Measurements from ENCODE around the gene ENTREP3.

ENTREP3 gene

DNA sequence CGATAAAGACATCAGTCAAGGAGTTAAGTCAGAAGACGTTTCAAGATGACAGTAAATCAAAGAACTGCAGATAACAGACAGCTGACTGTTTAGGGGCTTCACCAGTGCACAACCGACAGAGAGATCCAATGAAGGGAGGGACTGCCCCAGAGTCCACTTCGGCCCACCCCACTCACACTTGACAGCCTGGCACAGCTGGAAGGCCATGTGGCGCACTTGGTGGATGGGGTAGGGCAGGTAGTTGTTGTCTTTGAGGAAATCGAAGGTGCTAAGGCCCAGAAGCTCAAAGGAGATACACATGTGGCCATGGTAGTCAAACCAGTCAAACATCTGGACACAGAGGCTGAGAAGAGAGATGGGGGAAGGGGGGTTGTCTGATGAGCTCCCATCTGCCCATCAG, 11.3 kb upstream of the ENTREP3 start:
- H3K27ac Mint-ChIP-seq = peak overlapping the region; percentile 36
- no peak for ATAC-seq
- no peaks in the 10 kb centered on the region for H3K9me3 Mint-ChIP-seq
- H3K4me3 Mint-ChIP-seq = no peak overlapping the region
- no peak for DNase-seq (ENCODE audit: low spot score in 2 of 2)
- H3K4me1 Mint-ChIP-seq = peaks cover 31% of the 10 kb centered on the region
- H3K36me3 Mint-ChIP-seq = peaks cover 100% of the 10 kb centered on the region

DNA sequence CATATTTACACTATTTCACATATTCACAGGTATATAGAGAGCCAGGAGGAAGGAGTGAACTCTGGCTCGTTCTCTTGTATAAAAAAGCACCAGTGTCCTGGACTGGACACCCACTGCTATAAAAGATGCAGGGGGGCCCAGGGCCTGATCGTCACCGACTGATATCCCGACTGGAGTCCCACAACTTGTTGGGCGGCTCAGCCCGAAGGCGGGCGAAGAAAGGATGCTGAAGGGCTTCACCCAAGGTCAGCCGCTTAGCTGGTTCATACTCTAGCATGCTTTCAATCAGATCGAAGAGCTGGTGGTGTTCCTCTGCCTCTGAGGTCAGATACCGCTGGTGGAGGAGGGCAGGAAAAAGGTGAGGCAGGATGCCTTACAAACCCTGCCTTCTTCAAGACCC, 7.8 kb upstream of the ENTREP3 start:
- H3K36me3 Mint-ChIP-seq = peaks cover 100% of the 10 kb centered on the region
- peaks cover 38% of the 10 kb centered on the region for H3K4me1 Mint-ChIP-seq
- H3K27ac Mint-ChIP-seq = peak overlapping the region; percentile 97
- ATAC-seq (no peak), DNase-seq (ENCODE audit: low spot score in 2 of 2) (no peak)
- H3K4me3 Mint-ChIP-seq = peak overlapping the region; percentile 99
- no peaks in the 10 kb centered on the region for H3K9me3 Mint-ChIP-seq

DNA sequence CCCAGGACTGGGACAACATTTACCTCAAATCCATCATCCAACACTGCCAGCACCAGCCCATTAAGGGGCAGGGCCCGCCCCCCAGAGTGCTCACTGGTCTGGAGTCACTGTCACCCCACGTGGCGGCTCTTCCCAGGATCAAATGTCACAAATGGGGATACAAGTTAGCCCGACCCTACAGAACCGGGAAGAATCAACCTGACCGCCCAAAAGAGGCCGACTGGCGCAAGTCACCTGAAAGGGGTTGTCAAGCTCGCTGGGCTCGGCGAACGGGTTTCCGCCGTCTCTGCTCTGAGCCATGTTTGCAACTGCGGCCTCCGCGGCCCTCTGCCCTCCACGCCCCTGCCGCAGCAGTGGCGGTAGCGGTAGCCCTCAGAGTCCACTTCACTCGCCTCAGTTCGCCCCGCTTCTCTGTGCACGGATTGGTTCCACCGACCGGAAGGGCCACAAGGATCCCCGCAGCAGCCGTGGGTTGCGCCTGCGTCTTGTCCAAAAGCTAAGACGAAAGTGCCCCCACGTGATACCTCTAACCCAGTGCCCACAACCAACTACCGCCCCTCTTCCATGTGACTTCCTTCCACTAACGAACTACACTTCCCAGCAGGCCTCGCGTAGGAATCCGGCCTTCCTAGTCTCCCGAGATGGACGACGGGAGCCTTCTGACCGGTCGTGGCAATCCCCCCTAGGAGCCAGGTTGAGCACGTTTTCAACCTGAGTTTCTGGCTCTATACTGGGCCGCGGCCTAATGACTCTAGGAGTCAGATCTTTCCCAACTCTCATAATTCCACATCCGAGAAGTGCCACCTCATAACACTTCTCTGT, 6.8 kb upstream of the ENTREP3 start, which contains the start of gene SCAMP3:
TSS of gene SCAMP3 (minus strand) at position 509 of the 822 bp plus-strand sequence. CDS start at position 300, 209 bp downstream.
- peaks cover 100% of the 10 kb centered on the region for H3K36me3 Mint-ChIP-seq

DNA sequence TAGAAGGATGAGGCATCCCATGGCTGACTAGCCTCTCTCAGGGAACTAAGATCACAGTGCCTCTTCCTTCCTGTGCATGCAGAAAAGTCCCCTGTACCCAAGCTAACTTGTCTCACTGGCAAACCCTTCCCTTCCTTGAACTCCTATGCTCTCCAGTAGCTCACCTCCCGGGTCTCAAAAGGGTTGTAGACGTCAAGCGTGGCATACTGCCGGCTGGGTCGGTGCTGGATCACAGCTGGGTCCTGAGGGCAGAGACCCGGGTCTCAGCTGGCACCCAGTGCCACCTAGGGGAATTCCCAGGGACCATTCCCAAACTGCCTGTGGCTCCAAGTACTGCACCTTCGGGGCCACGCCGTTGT, 6.2 kb upstream of the ENTREP3 start:
- Mint-ChIP-seq H3K4me1 (peaks cover 49% of the 10 kb centered on the region), H3K27ac (peak overlapping the region; percentile 97), H3K4me3 (peak overlapping the region; percentile 99), H3K9me3 (no peaks in the 10 kb centered on the region), H3K36me3 (peaks cover 99% of the 10 kb centered on the region)
- DNase-seq (ENCODE audit: low spot score in 2 of 2) (no peak), ATAC-seq (peak; percentile 33)

More for the DNA sequence above, 6.8 kb upstream of the ENTREP3 start, which contains the start of gene SCAMP3:
- no peaks in the 10 kb centered on the region for H3K9me3 Mint-ChIP-seq
- ATAC-seq (peak; percentile 96), DNase-seq (ENCODE audit: low spot score in 2 of 2) (peak; percentile 65 to 94)
- H3K4me3 Mint-ChIP-seq = peak within 1 kb of the TSS; percentile 99
- H3K27ac Mint-ChIP-seq = peak within 1 kb of the TSS; percentile 97
- peaks cover 43% of the 10 kb centered on the region for H3K4me1 Mint-ChIP-seq

DNA sequence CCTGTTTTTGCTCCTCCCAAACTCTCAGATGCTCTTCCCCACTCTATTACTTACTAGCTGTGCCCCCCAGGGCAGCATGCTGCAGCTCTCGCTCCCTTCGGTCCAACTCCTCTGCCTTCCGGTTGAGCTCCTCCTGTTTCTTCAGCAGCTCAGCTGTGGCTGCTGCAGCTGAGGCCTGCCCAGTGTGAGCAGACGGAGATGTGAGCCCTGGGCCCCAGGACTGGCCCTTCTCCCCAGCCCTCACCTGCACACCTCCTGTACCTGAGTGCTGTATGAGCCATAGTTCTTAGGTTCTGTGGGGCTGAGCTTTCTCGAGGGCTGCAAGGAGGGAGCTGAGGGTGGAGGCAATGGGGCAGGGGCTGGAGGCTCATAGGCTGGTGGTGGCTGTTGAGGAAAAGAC, 5.0 kb upstream of the ENTREP3 start:
- H3K4me3 Mint-ChIP-seq = peak overlapping the region; percentile 99
- H3K4me1 Mint-ChIP-seq = peaks cover 61% of the 10 kb centered on the region
- H3K36me3 Mint-ChIP-seq = peaks cover 96% of the 10 kb centered on the region
- ATAC-seq (no peak), DNase-seq (ENCODE audit: low spot score in 2 of 2) (no peak)
- no peaks in the 10 kb centered on the region for H3K9me3 Mint-ChIP-seq
- peak overlapping the region; percentile 97 for H3K27ac Mint-ChIP-seq

DNA sequence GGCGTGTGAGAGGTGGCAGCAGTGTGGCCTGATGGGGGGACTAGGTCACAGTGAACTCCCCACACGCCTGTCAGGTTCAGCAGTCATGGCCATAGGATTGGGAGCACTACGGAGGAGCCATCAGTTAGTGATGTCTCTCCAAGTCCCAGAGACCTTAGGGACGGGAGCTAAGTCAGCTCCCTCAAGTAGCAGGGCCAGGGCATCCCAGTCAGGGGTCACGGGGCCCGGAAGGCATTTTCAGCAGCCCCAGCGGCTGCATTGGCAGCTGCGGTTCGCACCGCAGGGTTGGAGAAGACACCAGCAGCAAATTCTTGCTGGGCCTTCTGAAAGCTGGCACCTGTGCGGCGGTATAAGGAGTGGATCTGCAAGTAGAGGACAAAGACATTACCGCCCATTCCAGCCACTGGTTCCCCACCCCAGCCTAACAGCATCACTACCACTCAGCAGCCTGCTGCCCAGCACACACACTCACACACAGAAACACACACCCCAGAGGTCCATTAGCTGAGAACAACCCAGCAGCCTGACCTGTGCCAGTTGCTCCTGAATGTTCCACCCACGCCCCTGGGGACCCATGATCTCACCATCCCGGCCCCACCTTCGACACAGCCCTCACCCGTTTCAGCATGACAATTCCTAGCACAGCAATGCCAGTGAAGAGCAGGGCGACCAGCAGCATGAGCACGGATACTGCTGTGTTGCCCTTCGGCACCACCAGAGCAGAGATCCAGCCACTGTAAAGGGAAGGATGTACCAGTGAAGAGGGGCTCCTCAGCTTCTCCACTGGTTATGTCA, 972 bp upstream of the ENTREP3 start:
- peaks cover 55% of the 10 kb centered on the region for H3K36me3 Mint-ChIP-seq

DNA sequence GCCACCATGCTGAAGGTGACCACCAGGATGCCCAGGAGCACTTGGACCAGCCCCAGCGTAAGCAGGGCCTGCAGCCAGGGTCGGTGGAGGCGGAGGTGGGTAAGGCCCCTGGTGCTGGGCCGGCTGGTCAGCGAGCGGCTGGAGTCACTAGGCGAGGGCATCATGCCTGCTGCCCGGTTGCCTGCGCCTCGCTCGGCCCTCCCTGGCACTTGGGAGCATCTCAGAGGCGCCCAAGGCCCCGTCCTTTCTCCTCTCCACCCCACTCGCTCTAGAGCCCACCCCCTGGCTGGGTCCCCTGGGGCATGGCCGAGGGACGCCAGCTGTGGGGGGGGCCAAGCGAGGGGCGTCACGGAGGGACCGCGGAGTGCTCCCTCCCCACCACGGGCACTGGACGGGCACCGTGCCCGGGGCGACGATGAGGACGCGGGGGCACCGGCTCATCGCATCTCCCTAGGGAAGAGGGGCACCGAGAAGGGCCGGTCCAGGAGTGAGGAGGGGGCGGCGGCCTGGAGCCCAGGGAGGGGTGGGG, 505 bp downstream of the ENTREP3 start:
- Mint-ChIP-seq H3K4me3 (peak overlapping the region; percentile 78), H3K4me1 (peaks cover 56% of the 10 kb centered on the region), H3K36me3 (peaks cover 44% of the 10 kb centered on the region), H3K27ac (peak overlapping the region; percentile 73), H3K9me3 (no peaks in the 10 kb centered on the region)
- no peak for DNase-seq (ENCODE audit: low spot score in 2 of 2)
- no peak for ATAC-seq

More for the DNA sequence above, 972 bp upstream of the ENTREP3 start:
- peaks cover 57% of the 10 kb centered on the region for H3K4me1 Mint-ChIP-seq
- H3K9me3 Mint-ChIP-seq = no peaks in the 10 kb centered on the region
- H3K27ac Mint-ChIP-seq = peak overlapping the region; percentile 73
- DNase-seq (ENCODE audit: low spot score in 2 of 2) (no peak), ATAC-seq (no peak)
- H3K4me3 Mint-ChIP-seq = peak overlapping the region; percentile 78

DNA sequence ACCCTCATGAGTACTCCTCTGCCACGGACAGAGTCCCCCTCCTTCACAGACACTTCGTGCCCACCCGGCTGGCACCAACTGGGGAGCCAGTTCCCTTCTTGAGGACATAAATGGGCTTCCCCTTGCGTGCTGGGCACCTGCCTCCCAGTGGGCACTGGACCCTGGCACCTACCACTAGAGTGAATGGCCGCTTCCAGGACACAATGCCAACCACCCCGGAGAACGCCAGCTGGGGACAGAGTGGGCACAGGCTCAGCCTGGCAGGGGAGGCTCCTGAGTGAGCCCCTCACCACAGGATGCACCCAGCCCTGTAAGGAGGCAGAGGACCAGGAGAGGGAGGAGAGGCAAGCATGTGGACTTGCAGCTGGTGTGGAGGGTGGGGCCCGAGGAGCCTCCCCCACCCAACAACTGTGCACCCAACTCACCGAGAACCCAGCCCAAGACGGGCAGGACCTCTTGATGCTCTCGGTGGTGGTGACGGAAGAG, 1.0 kb downstream of the ENTREP3 start:
- peak overlapping the region; percentile 78 for H3K4me3 Mint-ChIP-seq
- peaks cover 56% of the 10 kb centered on the region for H3K4me1 Mint-ChIP-seq
- H3K9me3 Mint-ChIP-seq = no peaks in the 10 kb centered on the region
- H3K27ac Mint-ChIP-seq = peak overlapping the region; percentile 73
- ATAC-seq = no peak
- H3K36me3 Mint-ChIP-seq = peaks cover 39% of the 10 kb centered on the region
- no peak for DNase-seq (ENCODE audit: low spot score in 2 of 2)

DNA sequence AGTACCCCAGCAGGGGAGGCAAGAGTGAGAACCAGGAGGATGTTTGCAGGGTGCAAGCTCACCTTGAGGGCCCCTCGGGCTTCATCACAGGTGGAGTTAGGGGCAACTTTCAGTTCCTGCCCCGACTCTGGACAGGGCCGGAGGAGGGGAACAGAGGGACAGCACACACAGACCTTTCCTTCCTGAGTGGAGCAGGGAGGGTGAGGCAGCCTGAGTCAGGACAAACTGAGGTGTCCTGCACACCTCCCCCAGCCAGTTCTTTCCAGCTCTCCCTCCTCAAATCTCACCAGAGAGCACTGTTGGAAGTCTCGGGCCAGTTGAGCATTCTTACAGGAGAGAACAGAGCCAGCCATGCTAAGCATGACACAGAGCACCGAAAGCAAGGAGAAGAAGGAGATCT, 1.5 kb downstream of the ENTREP3 start:
- H3K4me1 Mint-ChIP-seq = peaks cover 56% of the 10 kb centered on the region
- peak overlapping the region; percentile 78 for H3K4me3 Mint-ChIP-seq
- no peak for ATAC-seq
- H3K27ac Mint-ChIP-seq = peak overlapping the region; percentile 73
- DNase-seq (ENCODE audit: low spot score in 2 of 2) = no peak
- peaks cover 35% of the 10 kb centered on the region for H3K36me3 Mint-ChIP-seq
- H3K9me3 Mint-ChIP-seq = no peaks in the 10 kb centered on the region

DNA sequence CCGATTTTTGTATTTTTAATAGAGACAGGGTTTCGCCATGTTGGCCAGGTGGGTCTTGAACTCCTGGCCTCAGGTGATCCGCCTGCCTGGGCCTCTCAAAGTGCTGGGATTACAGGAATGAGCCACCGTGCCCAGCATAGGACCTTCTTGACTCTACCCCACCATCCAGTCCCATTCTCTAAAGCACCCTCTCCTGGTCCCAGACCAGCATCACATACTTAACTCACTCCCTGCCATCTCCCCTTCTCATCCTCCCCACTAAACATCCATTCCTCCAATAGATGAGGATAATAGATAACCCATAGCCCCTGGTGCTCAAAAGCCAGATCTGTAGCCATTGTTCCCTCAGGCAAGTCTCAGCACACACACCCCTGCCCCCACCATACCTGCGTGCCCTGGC, 2.1 kb downstream of the ENTREP3 start:
- peak overlapping the region; percentile 73 for H3K27ac Mint-ChIP-seq
- H3K4me3 Mint-ChIP-seq = peak overlapping the region; percentile 78
- no peaks in the 10 kb centered on the region for H3K9me3 Mint-ChIP-seq
- DNase-seq (ENCODE audit: low spot score in 2 of 2) (no peak), ATAC-seq (no peak)
- H3K4me1 Mint-ChIP-seq = peaks cover 56% of the 10 kb centered on the region
- peaks cover 29% of the 10 kb centered on the region for H3K36me3 Mint-ChIP-seq

DNA sequence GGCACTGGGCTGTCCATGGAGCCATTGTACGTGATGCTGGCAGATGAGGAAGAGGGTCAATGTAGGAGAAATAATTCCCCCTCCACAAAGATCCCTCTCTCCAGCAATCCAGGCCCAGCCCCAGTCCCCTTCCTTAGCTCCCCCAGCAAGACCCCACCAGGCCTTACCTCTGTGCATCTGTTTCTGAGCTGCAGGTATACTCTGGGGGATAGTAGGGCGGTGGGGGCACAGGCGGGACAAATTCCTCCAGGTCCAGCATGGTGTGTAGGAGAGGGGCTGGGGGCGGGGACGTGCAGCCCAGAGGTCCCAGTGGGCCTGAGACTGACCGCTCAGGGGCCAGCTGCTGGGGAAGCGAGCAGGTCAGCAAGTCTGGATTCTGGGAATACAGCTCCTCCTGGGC, 3.7 kb downstream of the ENTREP3 start:
- H3K4me1 Mint-ChIP-seq = peaks cover 45% of the 10 kb centered on the region
- peaks cover 16% of the 10 kb centered on the region for H3K36me3 Mint-ChIP-seq
- ATAC-seq = no peak
- no peak overlapping the region for H3K4me3 Mint-ChIP-seq
- H3K9me3 Mint-ChIP-seq = no peaks in the 10 kb centered on the region
- no peak overlapping the region for H3K27ac Mint-ChIP-seq
- no peak for DNase-seq (ENCODE audit: low spot score in 2 of 2)

DNA sequence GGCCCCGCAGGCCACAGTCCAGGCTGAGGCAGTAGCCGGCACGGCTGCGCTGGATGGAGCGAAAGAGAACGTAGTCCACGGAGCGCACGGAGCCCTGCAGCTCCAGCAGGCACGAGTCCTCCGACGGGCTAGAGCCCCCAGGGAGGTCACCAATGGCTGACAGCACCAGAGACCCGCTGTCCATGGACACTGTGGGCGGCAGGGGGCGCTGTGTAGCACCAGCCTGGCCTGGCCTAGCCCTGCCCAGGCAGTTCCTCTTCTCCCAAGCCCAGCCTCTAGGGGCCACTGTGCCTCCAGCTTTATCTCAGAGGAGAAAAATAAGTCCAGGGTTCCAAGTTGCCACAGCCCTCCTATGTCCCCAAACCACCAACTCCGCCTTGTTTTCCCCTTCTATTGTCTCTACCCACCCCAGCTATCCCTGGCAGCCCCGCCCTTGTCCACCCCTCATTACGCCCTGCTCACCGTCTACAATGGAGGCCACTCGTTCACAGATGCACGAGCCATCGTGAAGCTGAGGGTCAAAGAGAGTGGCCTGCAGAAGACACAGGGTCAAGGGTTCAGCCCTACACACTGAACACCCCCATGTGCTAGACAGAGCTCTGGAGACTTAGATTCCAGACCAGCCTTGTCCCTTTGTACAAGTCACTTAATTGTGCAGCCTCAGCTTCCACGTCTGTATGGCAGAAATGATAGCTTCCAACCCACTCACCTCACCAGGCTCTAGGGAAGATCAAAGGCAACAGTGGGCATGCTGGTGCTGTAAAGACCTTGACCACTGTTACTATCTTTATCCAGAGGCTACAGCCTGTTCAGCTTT, 4.4 kb downstream of the ENTREP3 start:
- DNase-seq (ENCODE audit: low spot score in 2 of 2) (peak; percentile 98 to 99), ATAC-seq (peak; percentile 95)
- H3K27ac Mint-ChIP-seq = peak overlapping the region; percentile 85
- no peaks in the 10 kb centered on the region for H3K9me3 Mint-ChIP-seq
- peak overlapping the region; percentile 67 for H3K4me3 Mint-ChIP-seq
- peaks cover 16% of the 10 kb centered on the region for H3K36me3 Mint-ChIP-seq
- H3K4me1 Mint-ChIP-seq = peaks cover 43% of the 10 kb centered on the region

DNA sequence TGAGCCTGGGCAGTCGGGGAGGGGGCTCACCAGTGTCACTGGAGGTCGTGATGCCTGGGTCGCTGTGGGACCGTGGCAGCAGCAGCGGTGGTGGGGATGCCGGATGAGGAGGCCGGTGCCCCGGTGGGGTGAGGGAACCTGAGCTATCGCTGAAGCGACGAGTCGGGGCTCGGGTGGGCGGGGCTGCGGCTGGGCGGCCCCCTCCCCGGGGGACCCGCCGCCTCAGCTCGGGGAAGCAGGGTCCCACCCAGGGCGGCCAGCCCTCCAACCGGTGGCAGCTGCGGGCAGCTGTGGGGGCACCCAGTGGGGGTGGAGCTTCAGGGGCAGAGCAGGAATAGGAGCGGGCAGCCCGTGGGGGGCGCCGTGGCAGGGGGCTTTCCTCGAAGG, 5.0 kb downstream of the ENTREP3 start:
- H3K36me3 Mint-ChIP-seq = peaks cover 20% of the 10 kb centered on the region
- peaks cover 43% of the 10 kb centered on the region for H3K4me1 Mint-ChIP-seq
- peak; percentile 7 for ATAC-seq

DNA sequence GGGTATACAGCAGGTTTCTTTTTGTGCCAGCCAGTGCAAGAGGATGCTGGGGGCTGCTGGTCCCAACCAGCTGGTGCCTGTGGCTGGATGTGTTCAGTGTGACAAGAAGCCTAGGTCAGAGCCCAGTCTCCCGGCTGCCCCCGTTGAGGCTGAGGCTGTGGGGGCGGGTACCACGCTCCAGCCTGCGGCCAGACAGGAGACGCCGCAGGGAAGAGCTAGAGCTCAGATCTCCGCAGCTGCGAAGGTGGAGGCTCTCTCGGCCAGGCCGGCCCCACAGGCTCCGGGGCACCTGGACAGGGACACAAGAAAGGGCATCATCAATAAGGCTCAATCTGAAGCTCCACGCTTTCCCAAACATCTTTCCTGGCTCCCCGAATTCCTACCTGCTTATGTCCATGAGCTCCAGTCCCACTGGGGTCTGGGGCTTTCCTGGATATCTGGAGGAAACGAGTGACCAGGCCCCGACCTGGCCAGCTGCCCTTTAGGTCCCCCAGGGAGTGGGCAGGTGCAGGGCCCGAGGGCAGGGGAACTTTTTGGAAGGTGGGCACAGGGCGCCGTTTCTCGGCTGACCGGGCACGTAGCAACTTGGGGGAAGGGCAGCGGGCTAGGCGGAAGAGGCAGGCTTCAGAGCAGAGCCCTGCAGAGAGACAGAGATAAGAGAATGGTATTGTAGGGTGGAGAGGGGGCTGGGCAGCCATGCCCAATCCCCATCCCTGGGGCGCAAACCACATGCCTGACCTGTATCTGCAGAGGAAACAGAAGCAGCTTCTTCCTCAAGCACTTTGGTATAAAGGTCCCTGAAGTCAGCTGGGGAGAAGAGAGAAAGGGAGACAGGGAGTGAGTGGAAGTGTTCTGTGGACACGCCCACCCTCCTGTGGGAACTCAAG, 7.4 kb downstream of the ENTREP3 start:
- Mint-ChIP-seq H3K27ac (no peak overlapping the region), H3K4me3 (no peak overlapping the region), H3K9me3 (no peaks in the 10 kb centered on the region), H3K4me1 (peaks cover 42% of the 10 kb centered on the region), H3K36me3 (peaks cover 30% of the 10 kb centered on the region)
- DNase-seq (ENCODE audit: low spot score in 2 of 2) (no peak), ATAC-seq (no peak)

More for the DNA sequence above, 5.0 kb downstream of the ENTREP3 start:
- DNase-seq (ENCODE audit: low spot score in 2 of 2) = no peak
- Mint-ChIP-seq H3K9me3 (no peaks in the 10 kb centered on the region), H3K27ac (peak overlapping the region; percentile 85), H3K4me3 (peak overlapping the region; percentile 67)

Measured in stimulated activated effector memory CD8-positive, alpha-beta T cell treated with anti-CD3 and anti-CD28 coated beads, Interleukin-12 subunit alpha, Interleukin-12 subunit beta, amount 100 ng/mL, for 72 hours (primary cell).